SU-DHL-6 (cell line): ENCODE results near the gene CTRB2.

Source experiments
- EZH2phosphoT487 ChIP-seq: fragments of 200-600 bp; sonication (generic), shearing (Covaris generic); conservative IDR thresholded peaks from 2 replicates; pipeline ENCODE4 v1.6.1; 2018; ENCODE audit warnings: mild to moderate bottlenecking, antibody characterized with exemption, low read length, moderate library complexity, mixed read lengths
- TF ChIP-seq, protein P1 (sequence below): fragments of 200-600 bp; sonication (generic); IDR thresholded peaks from one replicate; pipeline ENCODE4 v1.5.1; 2017; ENCODE audit warnings: antibody characterized with exemption, mild to moderate bottlenecking, low read length, moderate library complexity; ENCODE audit not compliant: insufficient read depth, poor library complexity, severe bottlenecking

- TF ChIP-seq, protein P1, sequence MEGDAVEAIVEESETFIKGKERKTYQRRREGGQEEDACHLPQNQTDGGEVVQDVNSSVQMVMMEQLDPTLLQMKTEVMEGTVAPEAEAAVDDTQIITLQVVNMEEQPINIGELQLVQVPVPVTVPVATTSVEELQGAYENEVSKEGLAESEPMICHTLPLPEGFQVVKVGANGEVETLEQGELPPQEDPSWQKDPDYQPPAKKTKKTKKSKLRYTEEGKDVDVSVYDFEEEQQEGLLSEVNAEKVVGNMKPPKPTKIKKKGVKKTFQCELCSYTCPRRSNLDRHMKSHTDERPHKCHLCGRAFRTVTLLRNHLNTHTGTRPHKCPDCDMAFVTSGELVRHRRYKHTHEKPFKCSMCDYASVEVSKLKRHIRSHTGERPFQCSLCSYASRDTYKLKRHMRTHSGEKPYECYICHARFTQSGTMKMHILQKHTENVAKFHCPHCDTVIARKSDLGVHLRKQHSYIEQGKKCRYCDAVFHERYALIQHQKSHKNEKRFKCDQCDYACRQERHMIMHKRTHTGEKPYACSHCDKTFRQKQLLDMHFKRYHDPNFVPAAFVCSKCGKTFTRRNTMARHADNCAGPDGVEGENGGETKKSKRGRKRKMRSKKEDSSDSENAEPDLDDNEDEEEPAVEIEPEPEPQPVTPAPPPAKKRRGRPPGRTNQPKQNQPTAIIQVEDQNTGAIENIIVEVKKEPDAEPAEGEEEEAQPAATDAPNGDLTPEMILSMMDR = no peak
- TF ChIP-seq EZH2phosphoT487 = no peak
Observed at GRCh38 chr16:75216576-75216975, 9.6 kb upstream of the CTRB2 start.
